K562 (cell line): ENCODE measurements around the gene CCDC85C. TPM values are rescaled to one million over a fixed set of nuclear protein-coding genes. Genes with fewer than 3 reads are reported as not detected.

ENCODE experiments used
- ATAC-seq: fragments of 200-7000 bp; cut with Tn5 transposase; 3 replicates; pipeline ENCODE4 v1.9.1; 2020; ENCODE audit warnings: moderate library complexity
- BruUV-seq: library from RNA; stranded (reverse); fragments of 400-500 nt; replicated peaks from 2 replicates; lab custom pipeline; 2021; lab: Mats Ljungman, UMichigan
- CTCF ChIA-PET: fragments of 300-600 bp; formaldehyde crosslinking; extraction: SDS; loops from one replicate; lab custom pipeline; 2021; ENCODE audit warnings: low intra/inter-chr PET ratio; lab: Yijun Ruan, JAX
- POLR2A ChIA-PET: fragments of 300-600, 350-650 bp; sonication (Branson Sonifier 250); formaldehyde crosslinking; extraction: SDS; loops from one replicate; lab custom pipeline; 2021; ENCODE audit warnings: antibody characterized with exemption, inconsistent platforms; lab: Yijun Ruan, JAX
- DNase-seq, 4 experiments: peaks; one replicate each; pipeline versions ENCODE4 v3.0.0 to v3.0.0-alpha.2; 2011 to 2018; ENCODE audit warnings: low spot score in 3 of 4, mixed read lengths in 3 of 4; ENCODE audit errors: extremely low read depth in 1 of 4
- FAIRE-seq: peaks from 2 replicates; lab custom pipeline; 2011; peaks lifted over from hg19 to GRCh38; lab: Jason Lieb, UNC
- H2AFZ ChIP-seq: 2 replicates; pipeline ENCODE4 v1.6.0; 2011; ENCODE audit warnings: low read depth, low read length, control low read depth, inconsistent platforms
- H3K27ac ChIP-seq: fragments of 200-600 bp; 3 replicates; pipeline ENCODE4 v1.8.0; 2011; ENCODE audit warnings: low read depth, mild to moderate bottlenecking, control low read depth, inconsistent platforms, low read length, moderate library complexity, mixed read lengths; ENCODE audit errors: extremely low read depth
- H3K27me3 ChIP-seq, 2 experiments: fragments of 300-600 bp in 1 of 2; 2 replicates in 1 of 2; 3 replicates in 1 of 2; pipeline versions ENCODE4 v1.6.0 to v1.8.0; 2011; ENCODE audit warnings: inconsistent platforms in 2 of 2, low read length in 2 of 2, mild to moderate bottlenecking in 1 of 2, mixed read lengths in 1 of 2, moderate library complexity in 1 of 2; ENCODE audit not compliant: control insufficient read depth in 2 of 2, insufficient read depth in 2 of 2
- H3K36me3 ChIP-seq: fragments of 300-600 bp; 3 replicates; pipeline ENCODE4 v1.8.0; 2011; ENCODE audit warnings: mild to moderate bottlenecking, low read length, inconsistent platforms; ENCODE audit not compliant: control insufficient read depth, insufficient read depth
- H3K4me1 ChIP-seq, 2 experiments: fragments of 200-600 bp in 1 of 2; replicated peaks in 1 of 2; 2 replicates in 1 of 2; 3 replicates in 1 of 2; pipeline versions ENCODE4 v1.5.1 to v1.8.0; 2011; ENCODE audit warnings: inconsistent platforms in 2 of 2, low read length in 2 of 2, mild to moderate bottlenecking in 1 of 2, mixed read lengths in 1 of 2, moderate library complexity in 1 of 2; ENCODE audit not compliant: control insufficient read depth in 2 of 2, insufficient read depth in 2 of 2
- H3K4me2 ChIP-seq: 2 replicates; pipeline ENCODE4 v1.6.1; 2011; ENCODE audit warnings: low read length, control low read depth, inconsistent platforms, mixed read lengths; ENCODE audit not compliant: insufficient read depth
- H3K4me3 ChIP-seq: fragments of 200-600 bp; sonication (generic), shearing (Covaris generic); 2 replicates; pipeline ENCODE4 v1.5.1; 2016; ENCODE audit warnings: control low read depth, inconsistent platforms
- H3K79me2 ChIP-seq: fragments of 200-600 bp; 3 replicates; pipeline ENCODE4 v1.8.0; 2011; ENCODE audit warnings: low read length, inconsistent platforms; ENCODE audit not compliant: control insufficient read depth, insufficient read depth
- H3K9ac ChIP-seq, 2 experiments: 2 replicates each; pipeline versions ENCODE4 v1.6.0 to v1.6.1; 2011; ENCODE audit warnings: low read depth in 2 of 2, low read length in 2 of 2, control low read depth in 1 of 2, inconsistent platforms in 1 of 2, mild to moderate bottlenecking in 1 of 2, mixed read lengths in 1 of 2; ENCODE audit not compliant: insufficient read depth in 1 of 2
- H3K9me1 ChIP-seq: one replicate; pipeline ENCODE4 v1.6.0; 2011; ENCODE audit warnings: inconsistent platforms, mild to moderate bottlenecking, low read length, moderate library complexity; ENCODE audit not compliant: control insufficient read depth, insufficient read depth
- H3K9me3 ChIP-seq: replicated peaks from 2 replicates; pipeline ENCODE4 v1.5.1; 2011; ENCODE audit warnings: low read depth, low read length, inconsistent platforms; ENCODE audit not compliant: control insufficient read depth, insufficient read depth
- H4K20me1 ChIP-seq: replicated peaks from 2 replicates; pipeline ENCODE4 v1.6.1; 2011; ENCODE audit warnings: low read length, inconsistent platforms, mixed read lengths; ENCODE audit not compliant: control insufficient read depth, insufficient read depth
- CBX2 ChIP-seq: fragments of 200-600 bp; sonication (generic); IDR thresholded peaks from one replicate; pipeline ENCODE4 v1.6.1; 2012; ENCODE audit warnings: mild to moderate bottlenecking, low read length, inconsistent platforms; ENCODE audit not compliant: insufficient read depth, poor library complexity, severe bottlenecking
- CLOCK ChIP-seq: fragments of 250-450 bp; sonication (Bioruptor Pico); IDR thresholded peaks from 2 replicates; pipeline ENCODE4 v1.4.0; 2020; ENCODE audit warnings: mild to moderate bottlenecking, moderate library complexity, borderline replicate concordance
- CXXC5 ChIP-seq: fragments of 250-450 bp; sonication (Bioruptor Pico); IDR thresholded peaks from 2 replicates; pipeline ENCODE4 v1.8.0; 2022; ENCODE audit warnings: inconsistent platforms, mild to moderate bottlenecking, moderate library complexity
- FOXM1 ChIP-seq, 2 experiments: fragments of 450-650 bp in 1 of 2; sonication (generic) in 1 of 2; formaldehyde crosslinking in 1 of 2; IDR thresholded peaks; 2 replicates each; pipeline versions ENCODE4 v1.6.1 to v1.9.0; 2017 to 2022; ENCODE audit warnings: low read depth in 2 of 2, mild to moderate bottlenecking in 2 of 2, missing genetic modification reagents in 1 of 2, moderate library complexity in 1 of 2
- MCM2 ChIP-seq: fragments of 450-650 bp; IDR thresholded peaks from 2 replicates; pipeline ENCODE4 v1.6.1; 2017; ENCODE audit warnings: low read depth, mild to moderate bottlenecking
- NRF1 ChIP-seq, 2 experiments: fragments of 450-650 bp; IDR thresholded peaks in 1 of 2; conservative IDR thresholded peaks in 1 of 2; 2 replicates each; pipeline ENCODE4 v1.6.1; 2014; ENCODE audit warnings: mild to moderate bottlenecking in 2 of 2
- POLR2G ChIP-seq: fragments of 200-400 bp; formaldehyde crosslinking; IDR thresholded peaks from 2 replicates; pipeline ENCODE4 v1.6.1; 2017; ENCODE audit warnings: low read depth, mild to moderate bottlenecking, antibody characterized with exemption, low read length, moderate library complexity
- RBFOX2 ChIP-seq: fragments of 200-400 bp; formaldehyde crosslinking; IDR thresholded peaks from 2 replicates; pipeline ENCODE4 v1.6.1; 2017; ENCODE audit warnings: low read depth, mild to moderate bottlenecking, low read length, moderate library complexity
- RBM22 ChIP-seq: fragments of 200-400 bp; formaldehyde crosslinking; IDR thresholded peaks from 2 replicates; pipeline ENCODE4 v1.6.1; 2018; ENCODE audit warnings: low read length, low read depth; ENCODE audit not compliant: poor library complexity, severe bottlenecking
- SUPT5H ChIP-seq: fragments of 450-650 bp; IDR thresholded peaks from 2 replicates; pipeline ENCODE4 v1.6.1; 2016
- TFAP4 ChIP-seq: sonication (generic); formaldehyde crosslinking; IDR thresholded peaks from 2 replicates; pipeline ENCODE4 v1.8.0; 2022; ENCODE audit warnings: missing genetic modification reagents, mild to moderate bottlenecking, moderate library complexity, borderline replicate concordance
- ZFX ChIP-seq: sonication (generic); formaldehyde crosslinking; IDR thresholded peaks from 2 replicates; pipeline ENCODE4 v1.8.0; 2022; ENCODE audit warnings: mild to moderate bottlenecking, missing genetic modification reagents, moderate library complexity
- ZNF212 ChIP-seq: fragments of 450-650 bp; formaldehyde crosslinking; IDR thresholded peaks from 2 replicates; pipeline ENCODE4 v1.4.0; 2020; ENCODE audit warnings: mild to moderate bottlenecking
- ZNF695 ChIP-seq: fragments of 450-650 bp; formaldehyde crosslinking; IDR thresholded peaks from 2 replicates; pipeline ENCODE4 v1.4.0; 2020; ENCODE audit warnings: mild to moderate bottlenecking, moderate library complexity
- WGBS: fragments of 100-300 bp; shearing (Covaris generic); methylation state at CpG from one replicate; pipeline ENCODE4 v1.1.6; 2016; ENCODE audit warnings: low coverage, mixed read lengths; ENCODE audit not compliant: insufficient coverage; ENCODE audit errors: missing lambda C conversion rate; 5-methylcytosine and 5-hydroxymethylcytosine counted together
- in situ Hi-C: fragments of 300-500 bp; cut with MboI; formaldehyde crosslinking; loops from 4 replicates; pipeline ENCODE4 v1.15.0; 2018; ENCODE audit warnings: inconsistent platforms, mixed read lengths
- intact Hi-C: fragments of 100-400 bp; cut with micrococcal nuclease; formaldehyde crosslinking; loops from 2 replicates; pipeline ENCODE4 v1.14.2; 2022
- polyA plus RNA-seq, 8 experiments: library from polyadenylated mRNA; depleted of rRNA in 4 of 8; stranded (reverse) in 5 of 8; unstranded in 3 of 8; fragments of >200 nt; fragmentation: Nextera tagmentation in 2 of 8; fragmentation: Illumina TruSeq in 1 of 8; extraction: Ambion mirVana in 2 of 8; extraction: Trizol in 1 of 8; gene quantifications; 2 replicates each; pipeline versions ENCODE4 v1.2.1 to v1.2.3, GENCODE V29; 2011 to 2014; ENCODE audit warnings: inconsistent platforms in 1 of 8, missing spikeins in 1 of 8
- total RNA-seq, 7 experiments: library from RNA; depleted of rRNA in 6 of 7; stranded (reverse); fragments of >200 nt in 6 of 7; fragmentation: Illumina TruSeq in 2 of 7; extraction: Trizol in 2 of 7; gene quantifications; 2 replicates each; pipeline versions ENCODE4 v1.2.1 to v1.2.3, GENCODE V29; 2011 to 2021; ENCODE audit warnings: low replicate concordance in 1 of 7

The CCDC85C gene
- total and polyA plus RNA-seq, 9 of the 15 experiments (the other 6 are each of a cell fraction or from before 2014, with no cell fraction given): 0.18 to 22.0 (median 6.3) TPM

GRCh38 chr14:99605299-99605961, 1.4 kb upstream of the CCDC85C start (continued):
- TF ChIP-seq CXXC5 (CRISPR knock-in tag): 0 out of 2 replicates have a peak, but pooled peaks have one; percentile 47
- TF ChIP-seq ZNF212 (CRISPR knock-in tag): no peak
- TF ChIP-seq, all 486 proteins: peak for 22

- peak; percentile 54 for ATAC-seq
- Histone ChIP-seq H3K9ac (peak overlapping the region; percentile 73 to 95), H3K9me1 (no peaks in the 10 kb centered on the region), H3K4me3 (peak overlapping the region; percentile 73), H3K9me3 (no peaks in the 10 kb centered on the region), H3K27ac (peak overlapping the region; percentile 84), H2AFZ (peak overlapping the region; percentile 63), H3K4me2 (peak overlapping the region; percentile 78), H3K36me3 (no peaks in the 10 kb centered on the region; the same call in 2 of the 3 replicates), H4K20me1 (peaks cover 25% of the 10 kb centered on the region), H3K27me3 (no peaks in the 10 kb centered on the region), H3K79me2 (peaks cover 37% of the 10 kb centered on the region), H3K4me1 (peaks cover 37 to 48% of the 10 kb centered on the region in 2 experiments)
- POLR2A ChIA-PET: interaction anchor here (0.6 to 1.8 kb wide), 3 partner anchors 14 to 47 kb away, joined by 4 to 6 read pairs (median 4); no protein-coding TSS in a partner anchor
- TSS peak; percentile 55 for BruUV-seq
- CTCF ChIA-PET: no interaction called here
- in situ Hi-C loops: no loop called here
- intact Hi-C loops: loop anchor here (1.0 kb wide), 1 partner anchor 33 kb away; no protein-coding TSS in a partner anchor
- FAIRE-seq: no peak
- 0% methylated on average over 9 of the region's 50 CpGs for WGBS
- peak; percentile 22 to 39 (median 36) for DNase-seq
- no peak for TF ChIP-seq CBX2
- 0 out of 4 replicates have a peak, but pooled peaks of 1 of the 2 experiments have one; percentile 2 for TF ChIP-seq NRF1 (conservative IDR thresholded peaks at IDR 0.05 in 1 of 2, IDR thresholded peaks at IDR 0.05 in 1 of 2)
- TF ChIP-seq RBFOX2: peak; percentile 69
- no peak for TF ChIP-seq FOXM1 (IDR thresholded peaks at IDR 0.05; ENCODE audit: low read depth)
- no peak for TF ChIP-seq FOXM1 (CRISPR knock-in tag; IDR thresholded peaks at IDR 0.05; ENCODE audit: low read depth)
- peak; percentile 68 for TF ChIP-seq ZFX (CRISPR knock-in tag)
- no peak for TF ChIP-seq RBM22
- no peak for TF ChIP-seq CLOCK
- no peak for TF ChIP-seq MCM2
- TF ChIP-seq SUPT5H: 0 out of 2 replicates have a peak, but pooled peaks have one; percentile 8
- peak; percentile 74 for TF ChIP-seq POLR2G
- no peak for TF ChIP-seq ZNF695
- TF ChIP-seq TFAP4 (CRISPR knock-in tag): peak; percentile 9; the same call in 1 of the 2 replicates
These were observed 825 bp upstream of the CCDC85C start for GRCh38 chr14:99604766-99605298.
